ENCODE data around the gene CDC14C.

The CDC14C gene

DNA sequence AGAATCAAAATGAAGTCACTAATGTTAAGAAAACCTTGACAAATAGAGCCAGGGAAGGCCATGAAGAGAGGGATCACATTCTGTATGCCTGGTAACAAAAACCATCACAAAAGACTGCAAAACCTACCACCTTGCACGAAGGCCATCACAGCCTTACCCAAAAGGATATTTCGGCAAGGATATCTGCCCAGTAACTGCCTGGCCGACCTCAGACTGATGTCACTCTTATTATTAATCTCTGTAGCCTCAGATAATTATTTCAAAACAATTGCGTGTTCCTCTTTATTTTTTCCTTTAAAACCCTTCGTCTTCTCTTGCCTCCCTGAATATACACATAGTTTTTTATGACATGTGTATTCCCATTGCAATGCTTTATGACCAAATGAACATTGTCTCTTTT lies 52.5 kb downstream of the CDC14C start:
- DNase-seq = no peak
